Caco-2 (cell line): ENCODE data around the gene MCTP1. TPM values are rescaled to one million over a fixed set of nuclear protein-coding genes. Genes with fewer than 3 reads are reported as not detected.
"Not testable (repeated sequence)": the region's sequence is repeated elsewhere in the genome, so short reads cannot be mapped to it uniquely, and the experiment has no call there.

ENCODE experiments used
- BruUV-seq: library from RNA; stranded (reverse); fragments of 400-500 nt; replicated peaks from 2 replicates; lab custom pipeline; 2021; lab: Mats Ljungman, UMichigan
- CTCF ChIA-PET: fragments of 300-600 bp; sonication (Branson Sonifier 250); formaldehyde crosslinking; loops from one replicate; lab custom pipeline; 2022; ENCODE audit warnings: antibody characterized with exemption; lab: Charles Lee
- POLR2A ChIA-PET: fragments of 300-600 bp; sonication (Branson Sonifier 250); formaldehyde crosslinking; loops from one replicate; lab custom pipeline; 2022; ENCODE audit warnings: antibody characterized with exemption; lab: Charles Lee
- DNase-seq, 2 experiments: peaks; one replicate each; pipeline versions ENCODE4 v3.0.0 to v3.0.0-alpha.2; 2020 to 2022
- H3K27me3 ChIP-seq: replicated peaks from 2 replicates; pipeline ENCODE4 v1.6.0; 2011; ENCODE audit warnings: low read length; ENCODE audit not compliant: control insufficient read depth, insufficient read depth
- H3K36me3 ChIP-seq: 2 replicates; pipeline ENCODE4 v1.5.1; 2011; ENCODE audit warnings: low read length; ENCODE audit not compliant: control insufficient read depth, insufficient read depth
- H3K4me1 ChIP-seq: fragments of 250-450 bp; sonication (Bioruptor Pico); 2 replicates; pipeline ENCODE4 v1.5.1; 2020; ENCODE audit warnings: mild to moderate bottlenecking
- H3K4me3 ChIP-seq: 2 replicates; pipeline ENCODE4 v1.5.1; 2011; ENCODE audit warnings: low read depth, mild to moderate bottlenecking, control low read depth, low read length
- H3K9me3 ChIP-seq: fragments of 250-450 bp; sonication (Bioruptor Pico); 2 replicates; pipeline ENCODE4 v1.5.1; 2020; ENCODE audit warnings: mild to moderate bottlenecking, moderate library complexity
- H3K27ac Mint-ChIP-seq: one replicate; pipeline ENCODE4 v1.8.0; 2022; ENCODE audit warnings: mixed read lengths; ENCODE audit not compliant: unreplicated experiment
- H3K27me3 Mint-ChIP-seq: one replicate; pipeline ENCODE4 v1.8.0; 2022; ENCODE audit warnings: mixed read lengths; ENCODE audit not compliant: insufficient read depth, unreplicated experiment
- H3K36me3 Mint-ChIP-seq: one replicate; pipeline ENCODE4 v1.8.0; 2022; ENCODE audit warnings: mild to moderate bottlenecking, mixed read lengths; ENCODE audit not compliant: insufficient read depth, unreplicated experiment
- H3K4me1 Mint-ChIP-seq: one replicate; pipeline ENCODE4 v1.8.0; 2022; ENCODE audit warnings: low read depth, mixed read lengths; ENCODE audit not compliant: unreplicated experiment
- H3K4me3 Mint-ChIP-seq: one replicate; pipeline ENCODE4 v1.8.0; 2022; ENCODE audit warnings: mild to moderate bottlenecking, moderate library complexity, mixed read lengths; ENCODE audit not compliant: unreplicated experiment
- H3K9me3 Mint-ChIP-seq: one replicate; pipeline ENCODE4 v1.8.0; 2022; ENCODE audit warnings: mixed read lengths; ENCODE audit not compliant: unreplicated experiment
- CTCF ChIP-seq, 2 experiments: fragments of 200-600 bp in 1 of 2; IDR thresholded peaks; 1 replicate in 1 of 2; 2 replicates in 1 of 2; pipeline versions ENCODE4 v1.5.1 to v1.8.0; 2011 to 2022; ENCODE audit warnings: antibody characterized with exemption in 1 of 2, control low read depth in 1 of 2, inconsistent platforms in 1 of 2, low read depth in 1 of 2, low read length in 1 of 2, mild to moderate bottlenecking in 1 of 2, moderate library complexity in 1 of 2; ENCODE audit not compliant: insufficient read depth in 1 of 2, severe bottlenecking in 1 of 2, unreplicated experiment in 1 of 2
- intact Hi-C: fragments of 100-400 bp; cut with micrococcal nuclease; formaldehyde crosslinking; loops from one replicate; pipeline ENCODE4 v1.10.0; 2022; ENCODE audit not compliant: unreplicated experiment
- total RNA-seq: library from RNA; stranded (reverse); gene quantifications from 2 replicates; pipeline ENCODE4 v1.2.3, GENCODE V29; 2022

Gene MCTP1
- total RNA-seq, 1 experiment from 2014 or later: 3.2 TPM

GRCh38 chr5:95217351-95217750 lies 67.5 kb downstream of the MCTP1 start:
- POLR2A ChIA-PET: no interaction called here

GRCh38 chr5:95216136-95216955 lies 68.5 kb downstream of the MCTP1 start:
- no TSS peak for BruUV-seq
- ChIA-PET CTCF (no interaction called here), POLR2A (no interaction called here)
- intact Hi-C loops: no loop called here
- Mint-ChIP-seq H3K4me1 (peaks cover 7% of the 10 kb centered on the region), H3K4me3 (no peak overlapping the region), H3K9me3 (peaks cover 9% of the 10 kb centered on the region), H3K27me3 (no peaks in the 10 kb centered on the region), H3K27ac (no peak overlapping the region), H3K36me3 (no peaks in the 10 kb centered on the region)
- Histone ChIP-seq H3K4me1 (peaks cover 6% of the 10 kb centered on the region; the same call in 1 of the 2 replicates), H3K4me3 (no peak overlapping the region), H3K9me3 (no peaks in the 10 kb centered on the region; the same call in 1 of the 2 replicates), H3K27me3 (no peaks in the 10 kb centered on the region), H3K36me3 (no peaks in the 10 kb centered on the region)
- no peak for DNase-seq
- no peak for TF ChIP-seq CTCF (IDR thresholded peaks at IDR 0.05; ENCODE audit: insufficient read depth in 1 of 2, low read depth in 1 of 2, low read length in 1 of 2, severe bottlenecking in 1 of 2, unreplicated experiment in 1 of 2)

More at GRCh38 chr5:95217351-95217750, 67.5 kb downstream of the MCTP1 start:
- H3K9me3 ChIP-seq: no peaks in the 10 kb centered on the region
- CTCF ChIA-PET: no interaction called here
- Mint-ChIP-seq H3K9me3 (no peaks in the 10 kb centered on the region), H3K36me3 (no peaks in the 10 kb centered on the region), H3K4me3 (no peak overlapping the region), H3K27ac (no peak overlapping the region), H3K27me3 (no peaks in the 10 kb centered on the region), H3K4me1 (peaks cover 7% of the 10 kb centered on the region)
- H3K4me1 ChIP-seq: peaks cover 6% of the 10 kb centered on the region; the same call in 1 of the 2 replicates
- H3K36me3 ChIP-seq: no peaks in the 10 kb centered on the region
- no peak for TF ChIP-seq CTCF (IDR thresholded peaks at IDR 0.05; ENCODE audit: insufficient read depth in 1 of 2, low read depth in 1 of 2, low read length in 1 of 2, severe bottlenecking in 1 of 2, unreplicated experiment in 1 of 2)
- intact Hi-C loops: no loop called here
- no peak overlapping the region for H3K4me3 ChIP-seq
- BruUV-seq: no TSS peak
- no peak for DNase-seq
- no peaks in the 10 kb centered on the region for H3K27me3 ChIP-seq

- H3K4me1 ChIP-seq: peaks cover 16% of the 10 kb centered on the region
- DNase-seq, CTCF ChIA-PET, H3K4me3 ChIP-seq, intact Hi-C loops, H3K36me3 ChIP-seq, BruUV-seq, H3K9me3 ChIP-seq, H3K27me3 ChIP-seq, H3K27me3 Mint-ChIP-seq, H3K36me3 Mint-ChIP-seq, POLR2A ChIA-PET: not testable (repeated sequence)
- Mint-ChIP-seq H3K4me3 (peak overlapping the region; percentile 35), H3K27ac (peak overlapping the region; percentile 83), H3K9me3 (peaks cover 45% of the 10 kb centered on the region), H3K4me1 (peaks cover 22% of the 10 kb centered on the region)
Measured at GRCh38 chr5:95207811-95208210, 77.1 kb downstream of the MCTP1 start.
